Effector CD8-positive, alpha-beta T cell (primary cell): Measurements from ENCODE around the gene TICRR.

Experiments
- DNase-seq: peaks from one replicate; lab custom pipeline; 2025; lab: John Stamatoyannopoulos, UW

Gene TICRR

DNA sequence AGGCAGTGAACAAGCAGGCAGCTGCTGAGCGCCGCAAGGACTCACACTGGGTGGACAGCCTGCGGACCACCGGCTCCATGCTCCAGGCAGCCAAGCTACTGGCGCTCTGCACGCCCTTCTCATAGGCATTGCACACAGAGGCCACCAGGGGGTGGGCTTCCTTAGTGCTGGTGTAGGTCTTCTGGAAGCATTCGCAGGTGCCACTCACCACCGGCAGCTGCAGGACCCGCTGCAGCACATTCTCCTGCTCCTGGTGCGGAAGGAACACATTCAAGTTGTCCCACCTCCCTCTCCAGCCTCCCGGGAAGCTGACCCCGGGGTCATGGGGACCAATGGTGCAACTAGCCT is 97.9 kb downstream of the TICRR start:
- DNase-seq = no peak

DNA sequence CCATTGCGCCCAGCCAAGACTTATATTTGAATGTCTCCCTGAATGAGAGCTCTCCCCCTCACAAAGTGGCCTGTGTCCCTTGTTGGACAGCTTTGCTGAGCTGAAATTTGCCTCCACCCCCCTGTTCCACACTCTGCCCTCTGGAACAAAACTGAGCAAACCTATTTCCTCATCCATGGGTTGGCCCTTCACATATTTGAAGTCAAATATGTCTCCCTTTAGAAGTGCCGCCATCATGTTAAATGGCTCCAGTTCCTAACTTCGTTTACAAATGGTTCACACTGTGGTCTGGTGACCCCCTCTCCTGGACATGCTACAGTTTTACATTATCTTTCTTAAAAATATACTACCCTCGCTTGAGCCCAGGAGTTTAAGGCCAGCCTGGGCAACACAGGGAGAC is 99.3 kb downstream of the TICRR start:
- no peak for DNase-seq

DNA sequence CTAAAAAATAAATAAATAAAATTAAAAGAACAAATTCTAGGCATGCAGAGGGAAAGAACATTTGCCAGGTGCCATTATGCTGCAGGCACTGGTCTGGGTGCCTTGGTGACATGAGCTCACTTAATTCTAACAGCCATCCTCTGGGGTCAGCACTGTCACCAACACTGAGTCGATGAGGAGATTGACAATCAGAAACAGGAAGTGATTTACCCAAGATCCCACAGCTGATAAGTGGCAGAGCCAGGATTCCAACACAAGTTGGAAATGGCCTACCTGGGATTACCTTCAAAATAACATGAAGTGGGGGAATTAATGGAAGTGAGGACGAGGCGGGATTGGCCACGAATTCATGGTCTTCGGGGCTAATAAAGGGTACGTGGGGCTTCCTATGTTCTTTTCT is 100.3 kb downstream of the TICRR start:
- no peak for DNase-seq

DNA sequence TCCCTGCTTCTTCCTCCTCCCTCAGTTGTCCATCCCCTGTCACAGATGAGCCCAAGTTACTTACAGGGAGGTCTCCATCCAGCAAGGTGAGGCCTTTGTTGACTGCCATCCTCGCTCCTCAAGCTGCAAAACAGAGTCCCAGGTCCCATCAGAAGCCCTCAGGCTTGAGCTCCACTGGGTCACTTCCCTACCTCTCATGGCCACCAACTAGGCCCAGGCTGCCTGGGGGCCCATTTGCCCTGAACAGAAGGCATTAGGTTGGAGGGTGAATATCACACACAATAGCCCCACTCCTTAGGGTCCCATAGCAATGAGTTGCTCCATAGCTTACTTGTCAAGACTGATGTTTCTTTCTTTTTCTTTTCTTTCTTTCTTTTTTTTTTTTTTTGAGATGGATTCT is 102.1 kb downstream of the TICRR start:
- no peak for DNase-seq
